Endothelial cell of umbilical vein (primary cell): ENCODE measurements around the gene CTIF. TPM values are rescaled to one million over a fixed set of nuclear protein-coding genes. Genes with fewer than 3 reads are reported as not detected.
A peak's percentile ranks its signal among the peaks of the same experiment; 100 is the strongest.

Source experiments
- BruUV-seq: library from RNA; stranded (reverse); fragments of 400-500 nt; replicated peaks from 2 replicates; lab custom pipeline; 2021; lab: Mats Ljungman, UMichigan
- CTCF ChIA-PET: fragments of 300-600, 350-600 bp; sonication (Branson Sonifier 250); formaldehyde crosslinking; loops from one replicate; lab custom pipeline; 2021; ENCODE audit warnings: antibody characterized with exemption, inconsistent platforms; lab: Charles Lee
- POLR2A ChIA-PET: fragments of 300-600, 350-600 bp; sonication (Branson Sonifier 250); formaldehyde crosslinking; loops from one replicate; lab custom pipeline; 2021; ENCODE audit warnings: antibody characterized with exemption, inconsistent platforms; lab: Charles Lee
- DNase-seq: peaks from one replicate; pipeline ENCODE4 v3.0.0-alpha.2; 2011; ENCODE audit warnings: low read depth, low spot score
- FAIRE-seq: peaks from 2 replicates; lab custom pipeline; 2011; peaks lifted over from hg19 to GRCh38; lab: Jason Lieb, UNC
- H2AFZ ChIP-seq: 2 replicates; pipeline ENCODE4 v1.6.0; 2012; ENCODE audit warnings: low read depth, low read length, control low read depth, inconsistent platforms
- H3K27ac ChIP-seq: 2 replicates; pipeline ENCODE4 v1.5.1; 2011; ENCODE audit warnings: low read depth, mild to moderate bottlenecking, control low read depth, low read length, moderate library complexity; ENCODE audit not compliant: insufficient read depth
- H3K27me3 ChIP-seq, 2 experiments: 2 replicates each; pipeline versions ENCODE4 v1.6.0 to v1.6.1; 2011; ENCODE audit warnings: low read length in 2 of 2, mixed read lengths in 1 of 2; ENCODE audit not compliant: control insufficient read depth in 2 of 2, insufficient read depth in 2 of 2
- H3K36me3 ChIP-seq, 2 experiments: 2 replicates in 1 of 2; 3 replicates in 1 of 2; pipeline ENCODE4 v1.5.1; 2011; ENCODE audit warnings: low read length in 2 of 2, mild to moderate bottlenecking in 1 of 2, moderate library complexity in 1 of 2; ENCODE audit not compliant: control insufficient read depth in 2 of 2, insufficient read depth in 2 of 2; ENCODE audit errors: extremely low read depth in 1 of 2
- H3K4me1 ChIP-seq: 3 replicates; pipeline ENCODE4 v1.5.1; 2011; ENCODE audit warnings: mild to moderate bottlenecking, low read length; ENCODE audit not compliant: control insufficient read depth, insufficient read depth; ENCODE audit errors: extremely low read depth
- H3K4me2 ChIP-seq: 2 replicates; pipeline ENCODE4 v1.6.1; 2011; ENCODE audit warnings: low read length, control low read depth, mixed read lengths; ENCODE audit not compliant: insufficient read depth
- H3K4me3 ChIP-seq, 3 experiments: fragments of 200-600 bp in 1 of 3; sonication (generic), shearing (Covaris generic) in 1 of 3; replicated peaks in 1 of 3; 2 replicates each; pipeline ENCODE4 v1.5.1; 2011 to 2016; ENCODE audit warnings: control low read depth in 3 of 3, low read length in 3 of 3, mild to moderate bottlenecking in 2 of 3, inconsistent platforms in 1 of 3, low read depth in 1 of 3, moderate library complexity in 1 of 3; ENCODE audit not compliant: insufficient read depth in 1 of 3
- H3K79me2 ChIP-seq: 2 replicates; pipeline ENCODE4 v1.6.0; 2012; ENCODE audit warnings: low read length, inconsistent platforms; ENCODE audit not compliant: control insufficient read depth, insufficient read depth
- H3K9ac ChIP-seq: replicated peaks from 2 replicates; pipeline ENCODE3; 2011; ENCODE audit warnings: low read length, control low read depth; ENCODE audit not compliant: insufficient read depth; ENCODE audit errors: extremely low read depth
- H3K9me1 ChIP-seq: replicated peaks from 3 replicates; pipeline ENCODE4 v1.6.0; 2011; ENCODE audit warnings: mild to moderate bottlenecking, low read length; ENCODE audit not compliant: control insufficient read depth, insufficient read depth; ENCODE audit errors: extremely low read depth
- H3K9me3 ChIP-seq: replicated peaks from 2 replicates; pipeline ENCODE4 v1.5.1; 2012; ENCODE audit warnings: low read length, inconsistent platforms; ENCODE audit not compliant: control insufficient read depth, insufficient read depth
- H4K20me1 ChIP-seq: replicated peaks from 2 replicates; pipeline ENCODE3; 2011; ENCODE audit warnings: mild to moderate bottlenecking, low read length; ENCODE audit not compliant: control insufficient read depth, insufficient read depth; ENCODE audit errors: extremely low read depth
- CTCF ChIP-seq, 2 donors: IDR thresholded peaks; 1 replicate in 1 of 2; 2 replicates in 1 of 2; pipeline ENCODE4 v1.5.1; 2011; ENCODE audit warnings: low read length in 2 of 2, mild to moderate bottlenecking in 2 of 2, moderate library complexity in 2 of 2, control low read depth in 1 of 2, inconsistent platforms in 1 of 2, low read depth in 1 of 2; ENCODE audit not compliant: insufficient read depth in 1 of 2; ENCODE audit errors: extremely low read depth in 1 of 2
- EZH2 ChIP-seq: IDR thresholded peaks from 2 replicates; pipeline ENCODE4 v1.6.1; 2012; ENCODE audit warnings: borderline replicate concordance, low read depth, mild to moderate bottlenecking, moderate library complexity, low read length, inconsistent platforms; ENCODE audit not compliant: severe bottlenecking
- FOS ChIP-seq: IDR thresholded peaks from 2 replicates; pipeline ENCODE4 v1.6.1; 2011; ENCODE audit warnings: mild to moderate bottlenecking, low read length, moderate library complexity, borderline replicate concordance; ENCODE audit not compliant: insufficient read depth
- GATA2 ChIP-seq: IDR thresholded peaks from 2 replicates; pipeline ENCODE4 v1.7.0; 2011; ENCODE audit warnings: low read depth, mild to moderate bottlenecking, moderate library complexity, mixed read lengths, low read length; ENCODE audit not compliant: insufficient read length, insufficient read depth
- JUN ChIP-seq: IDR thresholded peaks from 2 replicates; pipeline ENCODE4 v1.6.1; 2011; ENCODE audit warnings: borderline replicate concordance, low read depth; ENCODE audit not compliant: insufficient read length, insufficient read depth
- MAX ChIP-seq: IDR thresholded peaks from 2 replicates; pipeline ENCODE4 v1.6.1; 2011; ENCODE audit not compliant: insufficient read depth, insufficient read length
- MYC ChIP-seq: IDR thresholded peaks from one replicate; pipeline ENCODE4 v1.6.1; 2011; ENCODE audit warnings: mild to moderate bottlenecking, low read depth, low read length
- POLR2A ChIP-seq: IDR thresholded peaks from 2 replicates; pipeline ENCODE4 v1.6.1; 2012; ENCODE audit warnings: low read depth, mild to moderate bottlenecking, control low read depth, low read length
- POLR2AphosphoS5 ChIP-seq: IDR thresholded peaks from 2 replicates; pipeline ENCODE4 v1.6.1; 2012; ENCODE audit warnings: low read depth, mild to moderate bottlenecking, control low read depth, low read length, moderate library complexity; ENCODE audit not compliant: insufficient read depth
- dilution Hi-C: fragments of 300-500 bp; cut with MboI; formaldehyde crosslinking; loops from one replicate; pipeline ENCODE4 v1.15.0; 2019; ENCODE audit warnings: low sequenced_read_pairs; ENCODE audit not compliant: extremely low pct_ligation_motif_present
- intact Hi-C: fragments of 100-400 bp; cut with micrococcal nuclease; formaldehyde crosslinking; loops from one replicate; pipeline ENCODE4 v1.10.0; 2022
- polyA plus RNA-seq, 4 experiments: library from polyadenylated mRNA; depleted of rRNA in 3 of 4; stranded (reverse) in 3 of 4; unstranded in 1 of 4; fragments of >200 nt; gene quantifications; 2 replicates each; pipeline versions ENCODE4 v1.2.1 to v1.2.3, GENCODE V29; 2011 to 2012; ENCODE audit warnings: missing spikeins in 1 of 4
- total RNA-seq: library from RNA; stranded (reverse); gene quantifications from 2 replicates; pipeline ENCODE4 v1.2.3, GENCODE V29; 2021

Gene CTIF
- total and polyA plus RNA-seq, 2 donors (not counting 3 experiments of a cell fraction or from before 2014, with no cell fraction given), result 20.9 to 57.7 TPM

- H3K79me2 ChIP-seq, result no peaks in the 10 kb centered on the region
- H2AFZ ChIP-seq, result no peak overlapping the region
- H4K20me1 ChIP-seq, result no peaks in the 10 kb centered on the region
- intact Hi-C loops, result no loop called here
- H3K4me1 ChIP-seq, result peaks cover 22% of the 10 kb centered on the region
- no peaks in the 10 kb centered on the region for H3K9me1 ChIP-seq
- no peak overlapping the region for H3K27ac ChIP-seq
- no peak overlapping the region for H3K4me3 ChIP-seq
- no TSS peak for BruUV-seq
- no peaks in the 10 kb centered on the region for H3K9me3 ChIP-seq
- dilution Hi-C loops, result no loop called here
- DNase-seq (no peak), FAIRE-seq (peak; percentile 56)
- ChIA-PET POLR2A (no interaction called here), CTCF (interaction anchor here (1.3 to 2.0 kb wide), 2 partner anchors 32 to 121 kb away, joined by 3 to 5 read pairs; no protein-coding TSS in a partner anchor)
- no peak overlapping the region for H3K9ac ChIP-seq
- no peak overlapping the region for H3K4me2 ChIP-seq
- H3K27me3 ChIP-seq, result no peaks in the 10 kb centered on the region
- TF ChIP-seq EZH2, result no peak
- no peak for TF ChIP-seq GATA2
- TF ChIP-seq MAX, result no peak
- no peak for TF ChIP-seq POLR2AphosphoS5
- no peak for TF ChIP-seq CTCF (IDR thresholded peaks at IDR 0.05; ENCODE audit: extremely low read depth in 1 of 2, insufficient read depth in 1 of 2, low read depth in 1 of 2, low read length in 2 of 2)
- no peak for TF ChIP-seq FOS
- TF ChIP-seq MYC, result no peak
- no peak for TF ChIP-seq JUN
- no peak for TF ChIP-seq POLR2A
- no peaks in the 10 kb centered on the region for H3K36me3 ChIP-seq
These were observed 359.7 kb downstream of the CTIF start for GRCh38 chr18:48898521-48898920.
